Stimulated activated CD4-positive, alpha-beta T cell treated with anti-CD3 and anti-CD28 coated beads, Interleukin-2, amount 100 ng/mL, for 24 hours (primary cell): Measurements from ENCODE around the gene TMEM158.
A peak's percentile ranks its signal among the peaks of the same experiment; 100 is the strongest.

Experiments
- DNase-seq, 2 donors: peaks; one replicate each; pipeline ENCODE4 v3.0.0-alpha.2; 2020

TMEM158 gene

GRCh38 chr3:45199837-45200648 lies 26.0 kb downstream of the TMEM158 start:
- no peak for DNase-seq

DNA sequence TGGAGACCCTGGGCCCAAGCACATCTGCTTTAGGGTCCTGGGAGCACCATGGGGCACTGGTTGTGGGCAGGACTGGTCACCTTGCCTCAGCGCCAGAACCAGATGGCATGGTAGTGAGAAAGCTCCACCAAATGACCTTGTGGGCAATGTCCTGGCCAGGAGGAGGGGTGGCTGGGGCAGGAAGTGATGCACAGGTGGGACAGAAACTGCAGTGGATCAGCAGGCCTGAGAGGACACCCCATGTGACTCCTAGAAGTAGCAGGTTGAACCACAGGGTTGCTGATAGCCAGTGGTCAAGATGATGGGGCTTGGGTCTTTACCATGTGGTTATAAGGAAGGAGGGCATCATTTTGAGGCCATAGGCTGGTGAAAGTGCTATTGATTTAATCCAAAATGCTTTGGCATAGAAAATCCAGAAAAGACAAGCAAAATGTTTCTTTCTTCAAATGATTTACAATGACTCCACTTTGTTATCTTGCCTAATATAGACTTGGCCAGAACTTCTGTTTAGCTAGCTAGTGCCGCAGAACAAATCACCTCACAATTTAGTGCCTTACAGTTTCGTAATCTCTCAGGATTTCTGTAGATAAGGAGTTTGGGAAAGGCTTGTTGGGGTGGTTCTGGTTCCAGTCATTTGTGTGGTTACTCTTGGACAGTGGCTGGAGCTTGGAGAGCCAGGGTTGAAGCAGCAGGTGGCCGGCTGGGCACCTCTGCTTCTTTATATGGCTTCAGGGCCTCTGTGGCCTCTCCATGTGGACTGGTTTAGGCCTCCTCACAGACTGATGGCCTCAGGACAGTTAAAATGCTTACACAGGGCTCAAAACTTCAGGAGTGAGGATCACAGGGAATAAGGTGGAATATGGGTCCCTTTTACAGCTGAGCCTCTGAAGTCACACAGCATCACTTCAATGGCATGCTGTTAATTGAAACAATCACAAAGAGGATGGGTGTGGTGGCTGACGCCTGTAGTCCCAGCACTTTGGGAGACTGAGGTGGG lies 27.5 kb downstream of the TMEM158 start:
- no peak for DNase-seq

- no peak for DNase-seq
Measured at GRCh38 chr3:45194791-45195190, 31.3 kb downstream of the TMEM158 start.

GRCh38 chr3:45191924-45192417 lies 34.1 kb downstream of the TMEM158 start:
- DNase-seq, result no peak

- DNase-seq, result no peak
Measured at GRCh38 chr3:45191424-45191823, 34.7 kb downstream of the TMEM158 start.

- no peak for DNase-seq
Measured at GRCh38 chr3:45188719-45189659, 37.1 kb downstream of the TMEM158 start.

DNA sequence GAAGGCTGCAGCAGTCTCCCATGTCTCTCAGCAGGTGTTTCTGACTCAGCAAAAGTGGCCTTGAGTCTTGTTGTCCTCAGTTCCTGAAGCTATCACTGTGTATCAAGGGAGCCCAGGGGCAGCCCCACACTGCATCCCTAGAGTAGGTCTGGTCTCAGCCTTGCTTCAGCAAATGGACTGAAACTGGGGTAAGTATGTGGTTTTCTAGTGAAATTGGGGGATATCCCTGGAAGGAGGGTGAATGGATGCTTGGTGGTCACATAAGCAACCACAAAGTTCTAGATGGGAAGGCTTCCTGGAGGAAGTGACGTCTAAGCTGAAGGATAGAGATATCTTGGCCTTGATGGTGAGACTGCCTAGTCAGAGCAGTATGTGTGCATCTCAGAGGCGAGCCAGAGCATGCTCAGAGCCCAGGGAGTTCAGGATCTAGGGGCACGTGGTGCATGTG lies 38.4 kb downstream of the TMEM158 start:
- DNase-seq, result peak in 1 of 2 donors; percentile 29

GRCh38 chr3:45186871-45187270 lies 39.2 kb downstream of the TMEM158 start:
- DNase-seq, result no peak

GRCh38 chr3:45185461-45185860 lies 40.6 kb downstream of the TMEM158 start:
- DNase-seq, result no peak

GRCh38 chr3:45185052-45185451 lies 41.0 kb downstream of the TMEM158 start:
- no peak for DNase-seq

DNA sequence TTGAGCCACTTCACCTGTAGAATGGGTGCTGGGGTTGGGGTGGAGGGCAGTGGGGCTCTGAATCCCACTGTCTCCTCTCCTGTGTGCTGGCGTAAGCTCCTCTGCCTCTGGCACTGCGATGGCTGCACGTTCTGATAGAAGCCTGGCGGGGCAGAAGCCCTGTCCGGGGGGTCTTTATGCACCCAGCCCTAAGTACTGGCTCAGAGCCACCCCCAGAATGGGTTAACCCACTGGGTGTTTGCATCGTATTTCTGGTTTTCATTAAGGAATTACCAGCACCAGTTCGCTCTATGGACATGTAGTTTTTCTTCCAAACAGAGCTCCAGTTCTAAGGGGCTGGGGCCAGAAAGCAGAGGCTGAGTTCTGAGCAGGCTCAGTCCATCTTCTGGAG lies 42.2 kb downstream of the TMEM158 start:
- no peak for DNase-seq

GRCh38 chr3:45182915-45183871 lies 42.9 kb downstream of the TMEM158 start:
- DNase-seq, result peak in 1 of 2 donors; percentile 6

- DNase-seq, result no peak
Measured at GRCh38 chr3:45181496-45181895, 44.6 kb downstream of the TMEM158 start.

GRCh38 chr3:45180899-45181298 lies 45.2 kb downstream of the TMEM158 start:
- DNase-seq, result no peak

GRCh38 chr3:45180051-45180450 lies 46.0 kb downstream of the TMEM158 start:
- no peak for DNase-seq

DNA sequence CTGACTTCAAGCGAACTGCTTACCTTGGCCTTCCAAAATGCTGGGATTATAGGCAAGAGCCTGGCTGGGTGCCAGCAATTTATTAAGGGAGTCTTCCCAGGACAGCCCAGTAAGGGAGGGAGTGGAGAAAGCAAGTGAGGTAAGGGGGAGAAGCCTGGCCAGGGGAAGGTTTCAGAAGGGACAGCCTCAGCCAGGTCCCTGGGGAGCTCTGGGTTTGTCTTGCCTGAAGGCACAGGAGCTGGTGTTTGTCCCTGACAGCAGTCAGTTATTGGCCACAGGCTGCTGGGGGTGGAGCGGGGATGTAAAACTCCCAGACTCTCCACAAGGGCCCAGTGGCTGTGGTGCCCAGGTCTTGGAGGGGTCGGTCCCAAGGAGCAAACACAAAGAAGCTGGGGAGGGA lies 46.9 kb downstream of the TMEM158 start:
- DNase-seq, result no peak

DNA sequence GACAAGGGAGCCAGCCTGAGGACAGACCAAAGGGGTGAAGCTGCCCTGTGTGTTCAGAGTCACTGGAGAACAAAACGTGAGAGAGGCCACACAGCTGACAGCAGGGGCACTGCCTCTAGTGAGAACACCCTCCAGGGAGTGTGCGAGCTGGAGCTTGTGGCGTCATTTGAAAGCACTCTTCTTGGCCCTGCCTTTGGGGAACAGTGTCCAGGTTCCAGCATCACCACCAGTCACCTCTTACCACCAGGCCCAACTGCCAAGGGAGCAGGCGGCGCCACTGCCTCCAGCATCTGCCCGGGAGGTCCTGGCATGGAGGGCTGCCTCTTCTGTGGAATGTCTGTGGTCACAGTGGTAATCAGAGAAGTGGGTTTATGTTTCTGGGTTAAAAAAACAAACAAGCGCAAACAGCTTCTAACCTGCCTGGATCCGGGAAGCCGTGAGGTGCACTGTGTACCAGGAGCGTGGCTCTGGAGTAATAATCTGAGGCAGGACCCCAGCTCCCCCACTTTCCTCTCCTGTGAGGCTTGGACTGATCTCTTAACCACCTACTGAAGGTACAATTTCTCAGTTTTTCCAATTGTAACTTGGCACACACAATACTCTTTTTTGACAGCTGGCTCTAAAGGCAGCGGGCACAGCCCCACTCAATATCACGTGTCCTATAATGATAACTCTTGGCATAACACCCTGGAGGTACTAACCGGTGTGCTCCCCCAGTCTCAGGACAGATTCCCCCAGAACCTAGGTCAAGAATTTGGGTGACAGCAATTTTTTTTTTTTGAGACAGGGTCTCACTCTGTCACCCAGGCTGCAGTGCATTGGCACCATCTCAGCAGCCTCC lies 47.7 kb downstream of the TMEM158 start:
- no peak for DNase-seq

- DNase-seq, result no peak
Measured at GRCh38 chr3:45176912-45177311, 49.2 kb downstream of the TMEM158 start.
